IMR-90 (cell line): Measurements from ENCODE around the gene ADGRG3.

Source experiments
- MAFK ChIP-seq: IDR thresholded peaks from 2 replicates; pipeline ENCODE4 v1.6.1; 2012; ENCODE audit warnings: low read depth, low read length, improper control_type of control experiment
- TF ChIP-seq, protein P1 (sequence below): conservative IDR thresholded peaks from 2 replicates; pipeline ENCODE4 v1.5.1; 2012; ENCODE audit warnings: mild to moderate bottlenecking, low read depth, low read length, improper control_type of control experiment

DNA sequence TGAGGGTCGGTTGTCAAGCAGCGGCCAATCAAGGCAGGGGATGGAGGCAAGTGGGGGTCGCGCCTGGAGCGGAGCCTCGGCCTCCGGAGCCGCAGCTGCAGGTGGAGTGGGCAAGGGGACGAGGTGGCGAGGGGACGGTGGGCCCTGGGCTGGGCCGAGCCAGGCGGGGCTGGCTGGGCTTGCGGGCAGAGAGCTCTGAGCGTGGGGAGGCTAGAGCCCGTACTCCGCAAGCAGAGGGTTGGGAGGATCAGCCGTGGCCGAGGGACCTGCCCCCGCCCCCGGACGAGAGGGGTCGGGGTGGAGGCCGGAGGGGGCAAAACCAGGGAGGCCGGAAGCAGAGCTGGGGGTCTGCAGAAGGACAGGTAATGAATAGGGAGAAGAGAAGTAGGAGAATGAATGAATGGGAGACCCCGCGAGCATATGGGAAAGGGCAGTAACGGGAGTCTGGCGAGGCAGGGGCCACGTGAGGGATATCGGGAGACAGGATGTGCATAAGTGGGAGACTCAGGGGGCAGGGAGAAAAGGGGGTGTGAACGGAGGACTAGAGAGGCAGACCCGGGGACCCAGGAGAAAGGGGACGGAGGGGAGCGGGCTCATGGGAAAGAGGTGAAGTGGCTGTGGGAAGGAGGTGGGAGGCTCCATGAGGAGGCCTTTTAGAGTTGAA, 67.8 kb downstream of the ADGRG3 start, which contains the start of gene KATNB1:
- TF ChIP-seq, protein P1, sequence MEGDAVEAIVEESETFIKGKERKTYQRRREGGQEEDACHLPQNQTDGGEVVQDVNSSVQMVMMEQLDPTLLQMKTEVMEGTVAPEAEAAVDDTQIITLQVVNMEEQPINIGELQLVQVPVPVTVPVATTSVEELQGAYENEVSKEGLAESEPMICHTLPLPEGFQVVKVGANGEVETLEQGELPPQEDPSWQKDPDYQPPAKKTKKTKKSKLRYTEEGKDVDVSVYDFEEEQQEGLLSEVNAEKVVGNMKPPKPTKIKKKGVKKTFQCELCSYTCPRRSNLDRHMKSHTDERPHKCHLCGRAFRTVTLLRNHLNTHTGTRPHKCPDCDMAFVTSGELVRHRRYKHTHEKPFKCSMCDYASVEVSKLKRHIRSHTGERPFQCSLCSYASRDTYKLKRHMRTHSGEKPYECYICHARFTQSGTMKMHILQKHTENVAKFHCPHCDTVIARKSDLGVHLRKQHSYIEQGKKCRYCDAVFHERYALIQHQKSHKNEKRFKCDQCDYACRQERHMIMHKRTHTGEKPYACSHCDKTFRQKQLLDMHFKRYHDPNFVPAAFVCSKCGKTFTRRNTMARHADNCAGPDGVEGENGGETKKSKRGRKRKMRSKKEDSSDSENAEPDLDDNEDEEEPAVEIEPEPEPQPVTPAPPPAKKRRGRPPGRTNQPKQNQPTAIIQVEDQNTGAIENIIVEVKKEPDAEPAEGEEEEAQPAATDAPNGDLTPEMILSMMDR = no peak
- no peak for TF ChIP-seq MAFK
